ENCODE results near the gene PTPN3. TPM values are rescaled to one million over a fixed set of nuclear protein-coding genes. Genes with fewer than 3 reads are reported as not detected.

The PTPN3 gene
- total RNA-seq, 1 donor from 2014 or later = 46.7 TPM

DNA sequence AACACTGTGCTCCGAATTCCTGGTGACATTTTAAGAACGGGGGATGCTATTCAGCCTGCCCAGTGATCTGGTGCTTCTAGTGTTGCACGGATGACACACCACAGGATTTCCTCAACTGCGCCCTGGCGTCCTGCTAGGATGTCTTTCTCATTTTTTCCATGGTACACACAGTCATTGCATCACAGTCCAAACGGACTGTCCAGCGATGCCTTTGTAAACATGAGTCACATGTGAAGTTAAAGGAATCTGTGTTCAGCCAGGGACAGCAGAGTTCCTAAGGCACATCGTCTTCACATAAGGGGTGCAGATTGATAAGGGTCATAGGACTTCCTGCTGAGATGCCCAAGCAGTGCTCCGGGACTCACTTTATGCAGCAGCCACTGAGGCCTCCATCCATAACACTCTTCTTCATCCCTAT, 9.3 kb upstream of the PTPN3 start:
- DNase-seq (ENCODE audit: missing footprints) = no peak
- intact Hi-C loops (cut with DNase I) = no loop called here
- ATAC-seq = no peak

- intact Hi-C loops (cut with DNase I) = no loop called here
- DNase-seq (ENCODE audit: missing footprints) (no peak), ATAC-seq (no peak)
These were observed 8.1 kb upstream of the PTPN3 start for GRCh38 chr9:109506097-109506712.

DNA sequence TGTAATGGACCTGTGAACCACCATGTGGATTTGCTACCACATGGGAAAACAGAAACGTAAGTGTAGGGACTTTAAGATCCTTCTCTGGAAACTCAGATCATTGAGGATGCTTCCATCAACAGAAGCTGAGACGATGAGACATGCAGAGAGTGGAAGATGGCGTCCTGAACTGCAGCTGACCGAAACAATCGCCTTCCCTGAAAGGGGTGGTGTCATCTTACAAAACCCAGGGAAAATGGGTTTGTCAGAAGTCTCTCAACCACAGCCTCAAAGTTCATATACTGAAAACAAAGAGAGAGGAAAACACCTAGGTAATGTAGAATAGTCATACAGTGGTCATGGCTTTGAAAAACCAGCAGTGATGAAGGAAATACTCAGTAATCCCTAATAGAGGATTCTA, 6.6 kb upstream of the PTPN3 start:
- DNase-seq (ENCODE audit: missing footprints) (no peak), ATAC-seq (no peak)
- intact Hi-C loops (cut with DNase I) = no loop called here

DNA sequence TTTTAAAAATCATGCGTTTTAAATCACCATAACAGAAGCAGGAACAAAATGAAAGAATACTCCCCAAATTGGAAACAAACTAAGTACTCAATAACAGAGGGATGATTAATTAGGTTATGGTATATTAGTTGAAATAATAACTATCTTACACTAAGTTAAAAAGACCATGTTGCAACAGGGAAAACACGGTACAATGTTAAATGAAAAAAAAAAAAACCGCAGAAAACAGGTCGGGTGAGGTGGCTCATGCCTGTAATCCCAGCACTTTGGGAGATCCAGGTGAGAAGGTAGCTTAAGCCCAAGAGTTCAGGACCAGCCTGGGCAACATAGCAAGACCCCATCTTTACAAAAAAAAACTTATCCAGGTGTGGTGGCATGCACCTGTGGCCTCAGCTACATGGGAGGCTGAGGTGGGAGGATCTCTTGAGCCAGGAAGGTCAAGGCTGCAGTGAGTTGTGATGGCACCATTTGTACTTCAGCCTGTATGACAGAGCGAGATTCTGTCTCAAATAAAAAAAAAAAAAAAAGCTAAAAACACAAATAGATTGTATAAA, 2.4 kb upstream of the PTPN3 start:
- DNase-seq (ENCODE audit: missing footprints) = no peak
- ATAC-seq = no peak
- intact Hi-C loops (cut with DNase I) = no loop called here

- ATAC-seq (peak; percentile 88), DNase-seq (ENCODE audit: missing footprints) (peak; percentile 76)
- intact Hi-C loops (cut with DNase I) = no loop called here
These were observed 1.7 kb upstream of the PTPN3 start for GRCh38 chr9:109499631-109500410.

GRCh38 chr9:109499093-109499630, 1.1 kb upstream of the PTPN3 start:
- ATAC-seq (no peak), DNase-seq (ENCODE audit: missing footprints) (no peak)
- intact Hi-C loops (cut with DNase I) = no loop called here

DNA sequence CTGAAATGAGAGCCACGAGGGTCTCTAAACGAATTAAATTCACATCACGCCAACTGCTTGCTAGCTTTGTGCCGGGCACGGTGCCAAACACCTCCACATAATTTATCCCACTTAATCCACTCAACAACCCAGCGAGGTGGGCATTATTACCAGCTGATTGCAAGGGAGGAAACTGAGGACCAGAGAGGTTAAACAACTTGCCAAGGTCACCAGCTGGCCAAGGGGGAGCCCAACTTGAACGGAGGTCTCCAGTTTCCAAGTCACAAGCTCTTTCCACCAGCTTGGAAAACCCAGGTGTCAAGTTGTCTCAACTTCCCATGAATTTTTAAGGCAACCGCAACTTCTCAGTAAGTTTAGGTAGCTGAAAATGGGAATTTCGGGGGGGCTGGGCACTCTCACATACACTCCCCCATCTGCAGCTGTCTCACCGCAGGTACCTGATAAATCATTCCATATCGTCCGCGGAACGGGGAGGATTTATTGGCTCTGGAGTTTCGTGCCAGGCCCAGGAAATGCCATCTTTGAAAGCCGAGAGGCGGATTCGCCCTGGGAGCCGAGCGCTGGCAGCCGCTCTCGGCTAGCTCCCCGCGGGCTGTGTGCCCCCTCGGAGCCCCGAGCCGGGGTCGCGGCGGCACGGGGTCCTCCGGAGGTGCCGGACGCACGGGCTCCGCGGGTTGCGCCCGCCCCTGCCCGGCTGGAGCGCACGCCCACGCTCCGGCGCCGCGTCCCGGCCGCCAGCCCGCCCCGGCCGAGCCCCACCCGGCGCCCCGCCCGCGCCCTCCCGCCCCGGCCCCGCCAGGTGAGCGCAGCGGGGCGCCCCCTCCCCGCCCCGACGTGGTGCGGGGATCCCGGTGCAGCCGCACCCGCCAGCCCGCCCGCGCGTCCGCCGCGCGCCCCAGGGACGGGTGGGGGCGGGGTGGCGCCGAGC, 617 bp downstream of the PTPN3 start:
- intact Hi-C loops (cut with DNase I) = no loop called here
- ATAC-seq = no peak
- no peak for DNase-seq (ENCODE audit: missing footprints)

DNA sequence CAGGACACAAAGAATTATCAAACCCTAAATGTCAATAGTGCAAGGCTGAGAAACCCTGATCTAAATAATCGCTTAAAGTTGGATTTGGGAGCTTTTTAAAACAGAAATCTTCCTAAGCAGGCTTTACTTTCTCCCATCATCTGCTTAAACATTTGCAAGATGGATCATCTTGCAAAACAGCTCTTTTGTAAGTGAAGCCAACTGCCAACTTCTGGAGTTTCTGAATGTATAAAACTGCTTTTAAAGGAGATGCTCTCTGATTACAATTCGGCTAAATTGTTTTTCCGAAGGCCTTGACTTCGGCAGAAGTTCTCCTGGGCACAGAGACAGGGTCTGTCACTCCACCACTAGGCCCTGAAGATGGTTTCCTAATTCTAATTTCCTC, 1.3 kb downstream of the PTPN3 start:
- ATAC-seq = no peak
- intact Hi-C loops (cut with DNase I) = no loop called here
- no peak for DNase-seq (ENCODE audit: missing footprints)

GRCh38 chr9:109496218-109496617, 1.9 kb downstream of the PTPN3 start:
- intact Hi-C loops (cut with DNase I) = no loop called here
- DNase-seq (ENCODE audit: missing footprints) (no peak), ATAC-seq (no peak)

DNA sequence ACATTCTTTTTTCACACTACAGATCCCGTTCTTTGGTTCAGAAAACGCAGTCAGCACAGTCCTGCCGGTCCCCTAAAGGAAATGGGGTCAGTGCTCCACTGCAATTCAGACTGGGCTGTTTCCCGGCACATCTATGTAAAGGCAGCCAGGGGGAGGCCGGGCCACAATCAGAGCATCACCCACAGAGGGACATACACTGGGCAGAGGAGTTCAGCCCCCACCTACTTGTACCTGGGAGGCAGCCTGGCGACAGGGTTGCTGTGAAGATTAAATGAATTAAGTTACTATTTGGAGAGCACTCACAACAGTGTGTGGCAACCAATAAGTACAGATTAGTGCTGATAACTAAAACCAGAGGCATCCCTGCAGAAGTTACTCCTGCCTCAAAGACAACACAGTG, 4.5 kb downstream of the PTPN3 start:
- no peak for ATAC-seq
- intact Hi-C loops (cut with DNase I) = no loop called here
- no peak for DNase-seq (ENCODE audit: missing footprints)

DNA sequence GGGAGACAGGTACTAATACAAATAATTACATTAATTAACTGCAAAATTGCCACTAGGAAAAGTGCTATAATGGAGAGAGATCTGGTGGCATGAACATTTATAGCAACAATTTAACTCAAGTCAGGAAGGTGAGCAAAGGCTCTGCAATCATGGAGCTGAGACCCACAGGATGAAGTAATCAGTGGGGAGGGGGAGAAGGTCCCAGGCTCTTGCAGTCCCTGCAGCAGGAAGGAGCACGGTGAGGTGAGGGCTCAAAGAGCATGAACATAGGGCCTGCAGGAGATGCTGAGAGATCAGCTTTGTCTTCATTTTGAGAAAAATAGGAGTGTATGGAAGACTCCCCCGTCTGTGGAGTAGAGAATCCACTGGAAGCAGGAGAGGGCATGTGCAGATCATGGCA, 6.5 kb downstream of the PTPN3 start:
- intact Hi-C loops (cut with DNase I) = no loop called here

GRCh38 chr9:109488791-109489492, 9.2 kb downstream of the PTPN3 start:
- DNase-seq (ENCODE audit: missing footprints) = no peak
- no peak for ATAC-seq
- intact Hi-C loops (cut with DNase I) = no loop called here

More for the DNA sequence above, 6.5 kb downstream of the PTPN3 start:
- DNase-seq (ENCODE audit: missing footprints) = no peak
- ATAC-seq = no peak

DNA sequence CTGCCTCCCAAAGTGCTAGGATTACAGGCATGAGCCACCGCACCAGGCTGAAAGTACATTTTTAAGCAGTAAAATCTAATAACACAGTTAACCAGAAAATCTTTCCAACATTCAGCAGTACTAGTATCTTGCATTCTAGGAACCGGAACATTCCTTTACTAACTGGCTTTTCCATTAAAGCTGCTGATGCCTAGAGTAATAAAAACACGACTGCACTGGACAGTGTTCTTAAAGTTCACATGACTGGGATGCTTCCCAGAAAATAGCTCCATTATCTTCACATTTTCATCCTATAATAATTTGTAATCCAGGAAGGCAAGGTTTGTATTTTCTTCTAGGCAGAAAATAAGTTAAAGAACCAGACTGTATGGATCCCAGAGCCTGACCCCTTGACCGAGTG, 9.8 kb downstream of the PTPN3 start:
- ATAC-seq = no peak
- intact Hi-C loops (cut with DNase I) = no loop called here
- DNase-seq (ENCODE audit: missing footprints) = no peak

DNA sequence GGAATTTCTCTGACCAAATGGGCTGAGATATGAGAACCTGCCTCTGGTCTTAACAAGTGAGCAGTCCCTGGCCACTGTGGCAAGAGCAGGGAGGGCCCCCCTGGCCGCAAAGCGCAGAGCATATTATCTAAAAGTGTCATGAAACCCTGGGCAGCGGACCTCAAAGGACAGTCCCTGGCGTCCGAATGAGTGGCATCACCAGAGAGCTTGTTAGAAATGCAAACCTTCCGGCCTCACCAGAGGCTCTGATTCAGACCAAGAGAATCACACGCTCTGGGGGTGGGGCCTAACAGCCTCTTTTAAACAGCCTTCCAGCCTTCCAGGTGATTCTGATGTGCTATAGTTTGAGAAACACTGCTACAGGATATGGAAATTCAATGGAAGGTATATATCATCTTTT, 10.9 kb downstream of the PTPN3 start:
- DNase-seq (ENCODE audit: missing footprints) = no peak
- ATAC-seq = no peak
- intact Hi-C loops (cut with DNase I) = no loop called here

GRCh38 chr9:109483744-109484429, 14.2 kb downstream of the PTPN3 start:
- no peak for DNase-seq (ENCODE audit: missing footprints)
- no peak for ATAC-seq
- intact Hi-C loops (cut with DNase I) = no loop called here

GRCh38 chr9:109482391-109482916, 15.7 kb downstream of the PTPN3 start:
- DNase-seq (ENCODE audit: missing footprints) (no peak), ATAC-seq (no peak)
- intact Hi-C loops (cut with DNase I) = no loop called here

DNA sequence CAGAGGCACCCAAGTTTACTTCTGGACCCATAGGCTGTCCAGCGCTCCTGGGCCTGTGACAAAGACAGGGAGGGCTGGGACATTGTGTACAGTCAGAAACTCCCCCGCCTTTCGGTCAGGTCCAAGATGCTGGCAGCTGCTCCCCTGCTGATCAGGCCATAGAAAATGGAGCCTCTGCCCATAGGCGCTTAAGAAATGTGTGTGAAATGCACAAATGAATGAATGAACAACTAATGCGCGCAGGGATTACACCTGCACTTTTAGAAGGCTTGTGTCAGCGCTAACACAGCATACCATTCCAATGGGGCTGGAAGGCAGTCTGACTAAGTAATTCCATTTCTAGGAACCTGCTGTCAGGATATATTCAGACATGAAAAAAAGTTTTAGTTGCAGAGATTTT, 16.3 kb downstream of the PTPN3 start:
- intact Hi-C loops (cut with DNase I) = no loop called here
- ATAC-seq (no peak), DNase-seq (ENCODE audit: missing footprints) (no peak)

DNA sequence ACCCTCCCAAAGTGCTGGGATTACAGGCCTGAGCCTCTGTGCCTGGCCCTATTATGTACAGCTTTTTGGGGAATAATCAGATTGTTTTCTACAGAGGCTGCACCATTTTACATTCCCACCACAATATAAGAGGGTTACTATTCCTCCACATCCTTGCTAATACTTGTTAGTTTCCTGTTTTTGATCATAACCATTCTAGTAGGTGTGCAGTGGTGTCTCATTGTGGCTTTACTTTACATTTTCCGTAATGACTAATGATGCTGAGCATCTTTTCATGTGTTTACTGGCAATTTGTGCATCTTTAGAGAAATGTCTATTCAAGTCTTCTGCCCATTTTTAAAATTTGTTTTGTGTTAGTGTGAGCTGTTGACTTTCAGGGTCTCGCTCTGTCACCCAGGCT, 18.3 kb downstream of the PTPN3 start:
- ATAC-seq (no peak), DNase-seq (ENCODE audit: missing footprints) (no peak)
- intact Hi-C loops (cut with DNase I) = no loop called here

All from Right ventricle myocardium inferior (tissue), 1 donor.